Cardiac fibroblast (primary cell): ENCODE measurements around the gene CTSZ.

Experiments
- DNase-seq, 2 donors: peaks; one replicate each; pipeline versions ENCODE4 v3.0.0 to v3.0.0-alpha.2; 2010; ENCODE audit warnings: low read depth in 2 of 2
- H3K4me3 ChIP-seq, 2 donors: replicated peaks in 1 of 2; 1 replicate in 1 of 2; 2 replicates in 1 of 2; pipeline ENCODE4 v1.5.1; 2011; ENCODE audit warnings: low read depth in 2 of 2, low read length in 2 of 2, mild to moderate bottlenecking in 2 of 2, moderate library complexity in 1 of 2
- CTCF ChIP-seq: IDR thresholded peaks from one replicate; pipeline ENCODE4 v1.5.1; 2011; ENCODE audit warnings: low read depth, mild to moderate bottlenecking, low read length, inconsistent platforms

The CTSZ gene

GRCh38 chr20:59040667-59041066 is 33.6 kb upstream of the CTSZ start:
- no peak for DNase-seq
- TF ChIP-seq CTCF, result no peak
- no peak overlapping the region for H3K4me3 ChIP-seq

GRCh38 chr20:59039233-59039632 is 32.2 kb upstream of the CTSZ start:
- peak in 1 of 2 donors; percentile 55 for DNase-seq
- no peak overlapping the region for H3K4me3 ChIP-seq
- no peak for TF ChIP-seq CTCF

- no peak overlapping the region for H3K4me3 ChIP-seq
- no peak for DNase-seq
- no peak for TF ChIP-seq CTCF
Measured at GRCh38 chr20:59037386-59037785, 30.3 kb upstream of the CTSZ start.

- no peak overlapping the region for H3K4me3 ChIP-seq
- no peak for TF ChIP-seq CTCF
- DNase-seq, result no peak
Measured at GRCh38 chr20:59035381-59035780, 28.3 kb upstream of the CTSZ start.

- H3K4me3 ChIP-seq, result no peak overlapping the region
- no peak for TF ChIP-seq CTCF
- DNase-seq, result no peak
Measured at GRCh38 chr20:59033616-59034165, 26.6 kb upstream of the CTSZ start.

- DNase-seq, result no peak
- H3K4me3 ChIP-seq, result peak overlapping the region in 1 of 2 donors; percentile 52
- no peak for TF ChIP-seq CTCF
Measured at GRCh38 chr20:59033093-59033492, 26.0 kb upstream of the CTSZ start.

GRCh38 chr20:59032713-59033059 is 25.6 kb upstream of the CTSZ start:
- peak in 1 of 2 donors; percentile 34 for DNase-seq
- peak overlapping the region; percentile 52 to 71 for H3K4me3 ChIP-seq
- peak; percentile 30 for TF ChIP-seq CTCF
